HS-27A (cell line): Measurements from ENCODE around the gene PTPN14.
"Not testable (repeated sequence)": the region's sequence is repeated elsewhere in the genome, so short reads cannot be mapped to it uniquely, and the experiment has no call there.

Source experiments
- DNase-seq: peaks from one replicate; pipeline ENCODE4 v3.0.0-alpha.2; 2012; ENCODE audit warnings: low read depth, missing footprints

The PTPN14 gene

GRCh38 chr1:214551436-214552173 is at the start of gene PTPN14:
PTPN14 (minus strand) TSS chr1:214551602; CDS start chr1:214464803, 86,799 bp downstream.
- no peak for DNase-seq

- DNase-seq, result no peak
Measured at GRCh38 chr1:214593158-214593557, 41.8 kb upstream of the PTPN14 start.

- DNase-seq, result not testable (repeated sequence)
Measured at GRCh38 chr1:214591918-214592317, 40.5 kb upstream of the PTPN14 start.

GRCh38 chr1:214590696-214591095 is 39.3 kb upstream of the PTPN14 start:
- no peak for DNase-seq

GRCh38 chr1:214588963-214589597 is 37.7 kb upstream of the PTPN14 start:
- DNase-seq, result no peak

- DNase-seq, result no peak
Measured at GRCh38 chr1:214587165-214587564, 35.8 kb upstream of the PTPN14 start.

- no peak for DNase-seq
Measured at GRCh38 chr1:214586621-214587020, 35.2 kb upstream of the PTPN14 start.

GRCh38 chr1:214584805-214585766 is 33.7 kb upstream of the PTPN14 start:
- DNase-seq, result no peak

GRCh38 chr1:214583824-214584554 is 32.6 kb upstream of the PTPN14 start:
- no peak for DNase-seq

GRCh38 chr1:214583113-214583512 is 31.7 kb upstream of the PTPN14 start:
- no peak for DNase-seq

GRCh38 chr1:214582289-214582891 is 31.0 kb upstream of the PTPN14 start:
- no peak for DNase-seq

GRCh38 chr1:214581785-214582184 is 30.4 kb upstream of the PTPN14 start:
- DNase-seq, result no peak

- no peak for DNase-seq
Measured at GRCh38 chr1:214579183-214579582, 27.8 kb upstream of the PTPN14 start.

- DNase-seq, result not testable (repeated sequence)
Measured at GRCh38 chr1:214576120-214576519, 24.7 kb upstream of the PTPN14 start.

- no peak for DNase-seq
Measured at GRCh38 chr1:214574598-214575411, 23.4 kb upstream of the PTPN14 start.

- no peak for DNase-seq
Measured at GRCh38 chr1:214573386-214574318, 22.2 kb upstream of the PTPN14 start.

- DNase-seq, result no peak
Measured at GRCh38 chr1:214571281-214571680, 19.9 kb upstream of the PTPN14 start.

- DNase-seq, result no peak
Measured at GRCh38 chr1:214570442-214570841, 19.0 kb upstream of the PTPN14 start.

- DNase-seq, result no peak
Measured at GRCh38 chr1:214569357-214570004, 18.1 kb upstream of the PTPN14 start.
